ENCODE results near the gene ERICH2. TPM values are rescaled to one million over a fixed set of nuclear protein-coding genes. Genes with fewer than 3 reads are reported as not detected.

Gene ERICH2
- total RNA-seq, 1 experiment from 2014 or later, result 1.1 TPM

DNA sequence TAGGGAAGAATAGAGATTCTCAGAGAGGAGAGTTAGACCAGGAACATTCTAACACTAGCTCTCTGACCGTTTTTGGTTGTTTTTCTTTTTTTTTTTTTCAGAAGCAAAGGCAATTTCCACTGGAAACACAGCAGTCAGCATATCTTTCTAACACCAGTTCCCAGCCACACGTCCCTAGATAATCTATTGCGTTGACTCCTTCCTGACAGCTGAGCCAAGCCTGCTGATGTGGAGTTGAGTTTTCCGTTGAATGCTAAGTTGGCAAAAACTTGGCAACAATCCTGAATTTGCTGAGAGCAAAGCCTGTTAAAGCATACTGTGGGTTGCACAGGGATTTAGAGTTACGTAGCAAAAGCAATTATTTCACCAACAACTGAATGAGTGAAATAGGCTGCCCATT is 65.8 kb downstream of the ERICH2 start (continued):
- TF ChIP-seq SMAD3 (CRISPR knock-in tag; IDR thresholded peaks at IDR 0.05; ENCODE audit: borderline replicate concordance), result no peak
- TF ChIP-seq, protein P1, sequence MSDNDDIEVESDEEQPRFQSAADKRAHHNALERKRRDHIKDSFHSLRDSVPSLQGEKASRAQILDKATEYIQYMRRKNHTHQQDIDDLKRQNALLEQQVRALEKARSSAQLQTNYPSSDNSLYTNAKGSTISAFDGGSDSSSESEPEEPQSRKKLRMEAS (CRISPR knock-in tag; IDR thresholded peaks at IDR 0.05), result no peak

- POLR2A ChIA-PET, result no interaction called here
- 0 out of 2 replicates have a peak, but pooled peaks cover 2% of the 10 kb centered on the region for H3K9me3 Mint-ChIP-seq
- no peak for ATAC-seq
- H3K4me3 Mint-ChIP-seq, result no peak overlapping the region
- CTCF ChIA-PET, result no interaction called here
- no peaks in the 10 kb centered on the region for H3K27me3 Mint-ChIP-seq (ENCODE audit: low read depth)
- no peaks in the 10 kb centered on the region for H3K36me3 Mint-ChIP-seq
- no peak overlapping the region for H3K27ac Mint-ChIP-seq
- H3K4me1 Mint-ChIP-seq, result no peaks in the 10 kb centered on the region
- DNase-seq (ENCODE audit: low spot score), result no peak
- TF ChIP-seq, protein P2, sequence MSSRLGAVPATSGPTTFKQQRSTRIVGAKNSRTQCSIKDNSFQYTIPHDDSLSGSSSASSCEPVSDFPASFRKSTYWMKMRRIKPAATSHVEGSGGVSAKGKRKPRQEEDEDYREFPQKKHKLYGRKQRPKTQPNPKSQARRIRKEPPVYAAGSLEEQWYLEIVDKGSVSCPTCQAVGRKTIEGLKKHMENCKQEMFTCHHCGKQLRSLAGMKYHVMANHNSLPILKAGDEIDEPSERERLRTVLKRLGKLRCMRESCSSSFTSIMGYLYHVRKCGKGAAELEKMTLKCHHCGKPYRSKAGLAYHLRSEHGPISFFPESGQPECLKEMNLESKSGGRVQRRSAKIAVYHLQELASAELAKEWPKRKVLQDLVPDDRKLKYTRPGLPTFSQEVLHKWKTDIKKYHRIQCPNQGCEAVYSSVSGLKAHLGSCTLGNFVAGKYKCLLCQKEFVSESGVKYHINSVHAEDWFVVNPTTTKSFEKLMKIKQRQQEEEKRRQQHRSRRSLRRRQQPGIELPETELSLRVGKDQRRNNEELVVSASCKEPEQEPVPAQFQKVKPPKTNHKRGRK (CRISPR knock-in tag; IDR thresholded peaks at IDR 0.05; ENCODE audit: borderline replicate concordance), result no peak
- TF ChIP-seq, protein P3, sequence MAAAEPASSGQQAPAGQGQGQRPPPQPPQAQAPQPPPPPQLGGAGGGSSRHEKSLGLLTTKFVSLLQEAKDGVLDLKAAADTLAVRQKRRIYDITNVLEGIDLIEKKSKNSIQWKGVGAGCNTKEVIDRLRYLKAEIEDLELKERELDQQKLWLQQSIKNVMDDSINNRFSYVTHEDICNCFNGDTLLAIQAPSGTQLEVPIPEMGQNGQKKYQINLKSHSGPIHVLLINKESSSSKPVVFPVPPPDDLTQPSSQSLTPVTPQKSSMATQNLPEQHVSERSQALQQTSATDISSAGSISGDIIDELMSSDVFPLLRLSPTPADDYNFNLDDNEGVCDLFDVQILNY (CRISPR knock-in tag; IDR thresholded peaks at IDR 0.05), result no peak
- TF ChIP-seq ZSCAN18 (CRISPR knock-in tag; IDR thresholded peaks at IDR 0.05) (no peak), ATF1 (CRISPR knock-in tag; IDR thresholded peaks at IDR 0.05) (no peak), ZNF219 (CRISPR knock-in tag; IDR thresholded peaks at IDR 0.05; ENCODE audit: borderline replicate concordance) (no peak), FOXK1 (CRISPR knock-in tag; IDR thresholded peaks at IDR 0.05) (no peak), FOXJ3 (CRISPR knock-in tag; IDR thresholded peaks at IDR 0.05; ENCODE audit: borderline replicate concordance) (no peak), ZNF232 (CRISPR knock-in tag; IDR thresholded peaks at IDR 0.05) (no peak), ATF6 (CRISPR knock-in tag; IDR thresholded peaks at IDR 0.05) (no peak), ZNF317 (CRISPR knock-in tag; IDR thresholded peaks at IDR 0.05; ENCODE audit: borderline replicate concordance, low read depth) (no peak), NR2C2 (CRISPR knock-in tag; IDR thresholded peaks at IDR 0.05) (no peak), JUN (CRISPR knock-in tag; IDR thresholded peaks at IDR 0.05) (no peak), ZNF671 (CRISPR knock-in tag; IDR thresholded peaks at IDR 0.05) (no peak), FOXP1 (CRISPR knock-in tag; IDR thresholded peaks at IDR 0.05; ENCODE audit: borderline replicate concordance) (no peak)
- TF ChIP-seq, protein P4, sequence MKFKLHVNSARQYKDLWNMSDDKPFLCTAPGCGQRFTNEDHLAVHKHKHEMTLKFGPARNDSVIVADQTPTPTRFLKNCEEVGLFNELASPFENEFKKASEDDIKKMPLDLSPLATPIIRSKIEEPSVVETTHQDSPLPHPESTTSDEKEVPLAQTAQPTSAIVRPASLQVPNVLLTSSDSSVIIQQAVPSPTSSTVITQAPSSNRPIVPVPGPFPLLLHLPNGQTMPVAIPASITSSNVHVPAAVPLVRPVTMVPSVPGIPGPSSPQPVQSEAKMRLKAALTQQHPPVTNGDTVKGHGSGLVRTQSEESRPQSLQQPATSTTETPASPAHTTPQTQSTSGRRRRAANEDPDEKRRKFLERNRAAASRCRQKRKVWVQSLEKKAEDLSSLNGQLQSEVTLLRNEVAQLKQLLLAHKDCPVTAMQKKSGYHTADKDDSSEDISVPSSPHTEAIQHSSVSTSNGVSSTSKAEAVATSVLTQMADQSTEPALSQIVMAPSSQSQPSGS (CRISPR knock-in tag; IDR thresholded peaks at IDR 0.05; ENCODE audit: borderline replicate concordance, low read depth), result no peak
- TF ChIP-seq, protein P5, sequence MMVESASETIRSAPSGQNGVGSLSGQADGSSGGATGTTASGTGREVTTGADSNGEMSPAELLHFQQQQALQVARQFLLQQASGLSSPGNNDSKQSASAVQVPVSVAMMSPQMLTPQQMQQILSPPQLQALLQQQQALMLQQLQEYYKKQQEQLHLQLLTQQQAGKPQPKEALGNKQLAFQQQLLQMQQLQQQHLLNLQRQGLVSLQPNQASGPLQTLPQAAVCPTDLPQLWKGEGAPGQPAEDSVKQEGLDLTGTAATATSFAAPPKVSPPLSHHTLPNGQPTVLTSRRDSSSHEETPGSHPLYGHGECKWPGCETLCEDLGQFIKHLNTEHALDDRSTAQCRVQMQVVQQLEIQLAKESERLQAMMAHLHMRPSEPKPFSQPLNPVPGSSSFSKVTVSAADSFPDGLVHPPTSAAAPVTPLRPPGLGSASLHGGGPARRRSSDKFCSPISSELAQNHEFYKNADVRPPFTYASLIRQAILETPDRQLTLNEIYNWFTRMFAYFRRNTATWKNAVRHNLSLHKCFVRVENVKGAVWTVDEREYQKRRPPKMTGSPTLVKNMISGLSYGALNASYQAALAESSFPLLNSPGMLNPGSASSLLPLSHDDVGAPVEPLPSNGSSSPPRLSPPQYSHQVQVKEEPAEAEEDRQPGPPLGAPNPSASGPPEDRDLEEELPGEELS (CRISPR knock-in tag; IDR thresholded peaks at IDR 0.05), result no peak
- TF ChIP-seq, protein P6, sequence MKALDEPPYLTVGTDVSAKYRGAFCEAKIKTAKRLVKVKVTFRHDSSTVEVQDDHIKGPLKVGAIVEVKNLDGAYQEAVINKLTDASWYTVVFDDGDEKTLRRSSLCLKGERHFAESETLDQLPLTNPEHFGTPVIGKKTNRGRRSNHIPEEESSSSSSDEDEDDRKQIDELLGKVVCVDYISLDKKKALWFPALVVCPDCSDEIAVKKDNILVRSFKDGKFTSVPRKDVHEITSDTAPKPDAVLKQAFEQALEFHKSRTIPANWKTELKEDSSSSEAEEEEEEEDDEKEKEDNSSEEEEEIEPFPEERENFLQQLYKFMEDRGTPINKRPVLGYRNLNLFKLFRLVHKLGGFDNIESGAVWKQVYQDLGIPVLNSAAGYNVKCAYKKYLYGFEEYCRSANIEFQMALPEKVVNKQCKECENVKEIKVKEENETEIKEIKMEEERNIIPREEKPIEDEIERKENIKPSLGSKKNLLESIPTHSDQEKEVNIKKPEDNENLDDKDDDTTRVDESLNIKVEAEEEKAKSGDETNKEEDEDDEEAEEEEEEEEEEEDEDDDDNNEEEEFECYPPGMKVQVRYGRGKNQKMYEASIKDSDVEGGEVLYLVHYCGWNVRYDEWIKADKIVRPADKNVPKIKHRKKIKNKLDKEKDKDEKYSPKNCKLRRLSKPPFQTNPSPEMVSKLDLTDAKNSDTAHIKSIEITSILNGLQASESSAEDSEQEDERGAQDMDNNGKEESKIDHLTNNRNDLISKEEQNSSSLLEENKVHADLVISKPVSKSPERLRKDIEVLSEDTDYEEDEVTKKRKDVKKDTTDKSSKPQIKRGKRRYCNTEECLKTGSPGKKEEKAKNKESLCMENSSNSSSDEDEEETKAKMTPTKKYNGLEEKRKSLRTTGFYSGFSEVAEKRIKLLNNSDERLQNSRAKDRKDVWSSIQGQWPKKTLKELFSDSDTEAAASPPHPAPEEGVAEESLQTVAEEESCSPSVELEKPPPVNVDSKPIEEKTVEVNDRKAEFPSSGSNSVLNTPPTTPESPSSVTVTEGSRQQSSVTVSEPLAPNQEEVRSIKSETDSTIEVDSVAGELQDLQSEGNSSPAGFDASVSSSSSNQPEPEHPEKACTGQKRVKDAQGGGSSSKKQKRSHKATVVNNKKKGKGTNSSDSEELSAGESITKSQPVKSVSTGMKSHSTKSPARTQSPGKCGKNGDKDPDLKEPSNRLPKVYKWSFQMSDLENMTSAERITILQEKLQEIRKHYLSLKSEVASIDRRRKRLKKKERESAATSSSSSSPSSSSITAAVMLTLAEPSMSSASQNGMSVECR (CRISPR knock-in tag; IDR thresholded peaks at IDR 0.05; ENCODE audit: borderline replicate concordance), result no peak
- TF ChIP-seq, protein P7, sequence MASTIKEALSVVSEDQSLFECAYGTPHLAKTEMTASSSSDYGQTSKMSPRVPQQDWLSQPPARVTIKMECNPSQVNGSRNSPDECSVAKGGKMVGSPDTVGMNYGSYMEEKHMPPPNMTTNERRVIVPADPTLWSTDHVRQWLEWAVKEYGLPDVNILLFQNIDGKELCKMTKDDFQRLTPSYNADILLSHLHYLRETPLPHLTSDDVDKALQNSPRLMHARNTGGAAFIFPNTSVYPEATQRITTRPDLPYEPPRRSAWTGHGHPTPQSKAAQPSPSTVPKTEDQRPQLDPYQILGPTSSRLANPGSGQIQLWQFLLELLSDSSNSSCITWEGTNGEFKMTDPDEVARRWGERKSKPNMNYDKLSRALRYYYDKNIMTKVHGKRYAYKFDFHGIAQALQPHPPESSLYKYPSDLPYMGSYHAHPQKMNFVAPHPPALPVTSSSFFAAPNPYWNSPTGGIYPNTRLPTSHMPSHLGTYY (CRISPR knock-in tag; IDR thresholded peaks at IDR 0.05), result no peak
These were observed 70.6 kb downstream of the ERICH2 start for GRCh38 chr2:170840717-170841210.

Measured in WTC11 (cell line).